ENCODE measurements around the gene TRPM7. TPM values are rescaled to one million over a fixed set of nuclear protein-coding genes. Genes with fewer than 3 reads are reported as not detected.

The TRPM7 gene
- polyA plus RNA-seq, 2 of the 4 experiments (the other 2 are of a cell fraction): 25.7 to 47.8 TPM

DNA sequence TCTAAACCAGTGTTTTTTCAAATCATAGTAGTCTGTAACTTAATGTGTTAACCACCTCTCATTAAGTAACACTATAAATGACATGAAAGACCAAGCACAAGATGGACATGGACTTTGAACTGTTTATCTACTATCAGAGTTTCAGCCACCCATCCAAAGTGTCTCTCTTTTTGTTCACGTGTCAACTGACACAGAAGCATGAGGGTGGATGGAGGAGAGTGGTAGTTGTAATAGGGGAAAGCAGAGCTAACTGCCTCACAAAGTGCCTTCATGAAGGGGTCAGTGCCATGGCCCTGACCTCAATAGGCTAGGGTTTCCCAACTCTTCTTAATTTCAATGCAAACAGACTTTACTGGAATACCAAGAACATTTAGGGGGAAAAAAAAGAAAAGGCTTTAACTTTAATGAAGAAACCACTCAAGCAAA lies 32.1 kb upstream of the TRPM7 start (continued):
- TF ChIP-seq MAX (IDR thresholded peaks at IDR 0.05) (no peak), USF2 (IDR thresholded peaks at IDR 0.05) (no peak)

DNA sequence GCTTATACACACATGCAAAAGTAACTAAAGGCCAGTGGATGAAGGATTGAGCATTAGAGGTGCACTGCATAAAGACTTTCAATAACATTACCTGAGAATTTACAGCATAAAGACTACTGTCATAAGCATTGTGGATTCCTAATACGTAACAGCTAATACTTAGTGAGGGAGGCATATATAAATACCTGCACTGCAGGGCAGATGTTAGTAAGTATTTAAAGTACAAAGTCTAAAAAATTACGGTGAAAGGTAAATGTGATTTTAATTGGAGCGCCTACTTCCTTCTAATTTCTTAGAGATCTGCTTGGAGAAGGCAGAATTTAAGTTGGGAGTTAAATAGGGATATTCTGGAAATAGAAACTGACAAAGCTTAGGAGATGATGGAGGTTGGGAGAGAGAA lies 25.4 kb upstream of the TRPM7 start:
- Histone ChIP-seq H3K4me1 (no peaks in the 10 kb centered on the region), H3K4me2 (no peak overlapping the region), H3K4me3 (no peak overlapping the region), H3K27ac (no peak overlapping the region), H3K9me3 (no peaks in the 10 kb centered on the region)
- peak; percentile 18 for FAIRE-seq
- POLR2A ChIA-PET: interaction anchor here (1.2 kb wide), 1 partner anchor 165 kb away, joined by 3 read pairs; no protein-coding TSS in a partner anchor
- TF ChIP-seq HMGXB4 (CRISPR knock-in tag; IDR thresholded peaks at IDR 0.05; ENCODE audit: borderline replicate concordance) (no peak), RFX5 (IDR thresholded peaks at IDR 0.05) (no peak), USF2 (IDR thresholded peaks at IDR 0.05) (no peak), MAZ (IDR thresholded peaks at IDR 0.05; ENCODE audit: borderline replicate concordance, low read depth, low read length) (no peak), MAFK (IDR thresholded peaks at IDR 0.05; ENCODE audit: partially characterized antibody) (no peak), SMC3 (IDR thresholded peaks at IDR 0.05) (no peak), EHF (CRISPR knock-in tag; IDR thresholded peaks at IDR 0.05) (no peak), CEBPB (IDR thresholded peaks at IDR 0.05) (no peak), RNF2 (IDR thresholded peaks at IDR 0.05; ENCODE audit: borderline replicate concordance, low read depth) (no peak), HDAC2 (IDR thresholded peaks at IDR 0.05) (no peak), RAD21 (conservative IDR thresholded peaks at IDR 0.05 in 1 of 2, IDR thresholded peaks at IDR 0.05 in 1 of 2) (no peak), FOXS1 (CRISPR knock-in tag; IDR thresholded peaks at IDR 0.05) (no peak), CTCF (IDR thresholded peaks at IDR 0.05) (no peak), FOSL2 (IDR thresholded peaks at IDR 0.05) (no peak), FOSL2 (CRISPR knock-in tag; IDR thresholded peaks at IDR 0.05) (no peak), KDM5A (IDR thresholded peaks at IDR 0.05) (no peak)
- TF ChIP-seq, protein P1, sequence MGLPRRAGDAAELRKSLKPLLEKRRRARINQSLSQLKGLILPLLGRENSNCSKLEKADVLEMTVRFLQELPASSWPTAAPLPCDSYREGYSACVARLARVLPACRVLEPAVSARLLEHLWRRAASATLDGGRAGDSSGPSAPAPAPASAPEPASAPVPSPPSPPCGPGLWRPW (IDR thresholded peaks at IDR 0.05): no peak
- TF ChIP-seq, protein P2, sequence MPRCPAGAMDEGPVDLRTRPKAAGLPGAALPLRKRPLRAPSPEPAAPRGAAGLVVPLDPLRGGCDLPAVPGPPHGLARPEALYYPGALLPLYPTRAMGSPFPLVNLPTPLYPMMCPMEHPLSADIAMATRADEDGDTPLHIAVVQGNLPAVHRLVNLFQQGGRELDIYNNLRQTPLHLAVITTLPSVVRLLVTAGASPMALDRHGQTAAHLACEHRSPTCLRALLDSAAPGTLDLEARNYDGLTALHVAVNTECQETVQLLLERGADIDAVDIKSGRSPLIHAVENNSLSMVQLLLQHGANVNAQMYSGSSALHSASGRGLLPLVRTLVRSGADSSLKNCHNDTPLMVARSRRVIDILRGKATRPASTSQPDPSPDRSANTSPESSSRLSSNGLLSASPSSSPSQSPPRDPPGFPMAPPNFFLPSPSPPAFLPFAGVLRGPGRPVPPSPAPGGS (IDR thresholded peaks at IDR 0.05): no peak
- TF ChIP-seq, protein P3, sequence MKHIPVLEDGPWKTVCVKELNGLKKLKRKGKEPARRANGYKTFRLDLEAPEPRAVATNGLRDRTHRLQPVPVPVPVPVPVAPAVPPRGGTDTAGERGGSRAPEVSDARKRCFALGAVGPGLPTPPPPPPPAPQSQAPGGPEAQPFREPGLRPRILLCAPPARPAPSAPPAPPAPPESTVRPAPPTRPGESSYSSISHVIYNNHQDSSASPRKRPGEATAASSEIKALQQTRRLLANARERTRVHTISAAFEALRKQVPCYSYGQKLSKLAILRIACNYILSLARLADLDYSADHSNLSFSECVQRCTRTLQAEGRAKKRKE (CRISPR knock-in tag; IDR thresholded peaks at IDR 0.05; ENCODE audit: low read depth): no peak
- no peak for ATAC-seq
- CTCF ChIA-PET: interaction anchor here (1.3 kb wide), 1 partner anchor 165 kb away, joined by 5 read pairs; no protein-coding TSS in a partner anchor
- DNase-seq (ENCODE audit: low read depth in 1 of 2, low spot score in 1 of 2): no peak
- WGBS (ENCODE audit: missing lambda C conversion rate): 82% methylated on average over 3 of the region's 3 CpGs

Data from A549 (cell line).